ENCODE measurements around the gene TENT4A. TPM values are rescaled to one million over a fixed set of nuclear protein-coding genes. Genes with fewer than 3 reads are reported as not detected.

Gene TENT4A
- total RNA-seq, 4 donors from 2014 or later: 17.0 to 21.9 (median 20.1) TPM

GRCh38 chr5:6760686-6761085, 47.5 kb downstream of the TENT4A start:
- TF ChIP-seq CTCF (IDR thresholded peaks at IDR 0.05) (no peak), POLR2AphosphoS5 (IDR thresholded peaks at IDR 0.05) (no peak), POLR2A (IDR thresholded peaks at IDR 0.05; ENCODE audit: low read depth) (no peak), EP300 (IDR thresholded peaks at IDR 0.05) (no peak)
- WGBS: 62% methylated on average over 9 of the region's 9 CpGs
- peaks cover 13 to 38% (median 32%) of the 10 kb centered on the region in 4 donors for H3K36me3 ChIP-seq
- intact Hi-C loops (cut with DNase I): no loop called here
- no peak overlapping the region for H3K4me3 ChIP-seq
- H3K27ac ChIP-seq (replicated peaks in 1 of 4): no peak overlapping the region
- no peak for DNase-seq (ENCODE audit: extremely low spot score)
- no peaks in the 10 kb centered on the region for H3K9me3 ChIP-seq
- peaks cover 3 to 4% (median 3%) of the 10 kb centered on the region in 4 donors for H3K4me1 ChIP-seq
- H3K27me3 ChIP-seq: no peaks in the 10 kb centered on the region

GRCh38 chr5:6761333-6761732, 48.1 kb downstream of the TENT4A start:
- intact Hi-C loops (cut with DNase I): no loop called here
- H3K27ac ChIP-seq (replicated peaks in 1 of 4): no peak overlapping the region
- DNase-seq (ENCODE audit: extremely low spot score): no peak
- no peaks in the 10 kb centered on the region for H3K9me3 ChIP-seq
- H3K4me1 ChIP-seq: peaks cover 9 to 10% (median 9%) of the 10 kb centered on the region in 4 donors
- no peak overlapping the region for H3K4me3 ChIP-seq
- TF ChIP-seq POLR2AphosphoS5 (IDR thresholded peaks at IDR 0.05) (no peak), CTCF (IDR thresholded peaks at IDR 0.05) (no peak), EP300 (IDR thresholded peaks at IDR 0.05) (no peak), POLR2A (IDR thresholded peaks at IDR 0.05; ENCODE audit: low read depth) (no peak)
- no peaks in the 10 kb centered on the region for H3K27me3 ChIP-seq
- peaks cover 7 to 31% (median 25%) of the 10 kb centered on the region in 4 donors for H3K36me3 ChIP-seq

GRCh38 chr5:6762116-6762515, 48.9 kb downstream of the TENT4A start:
- no peaks in the 10 kb centered on the region for H3K27me3 ChIP-seq
- H3K9me3 ChIP-seq: no peaks in the 10 kb centered on the region
- WGBS: 96% methylated on average over 8 of the region's 8 CpGs
- H3K36me3 ChIP-seq: peaks cover 0 to 23% (median 17%) of the 10 kb centered on the region in 4 donors
- H3K4me1 ChIP-seq: peaks cover 17% of the 10 kb centered on the region in 4 donors
- no peak for TF ChIP-seq POLR2AphosphoS5 (IDR thresholded peaks at IDR 0.05)
- no peak for TF ChIP-seq CTCF (IDR thresholded peaks at IDR 0.05)
- TF ChIP-seq POLR2A (IDR thresholded peaks at IDR 0.05; ENCODE audit: low read depth): no peak
- TF ChIP-seq EP300 (IDR thresholded peaks at IDR 0.05): no peak
- DNase-seq (ENCODE audit: extremely low spot score): no peak
- H3K4me3 ChIP-seq: no peak overlapping the region
- intact Hi-C loops (cut with DNase I): no loop called here
- no peak overlapping the region for H3K27ac ChIP-seq (replicated peaks in 1 of 4)

- H3K4me3 ChIP-seq: no peak overlapping the region
- intact Hi-C loops (cut with DNase I): no loop called here
- H3K36me3 ChIP-seq: peaks cover 0 to 18% (median 15%) of the 10 kb centered on the region in 4 donors
- peaks cover 17 to 21% (median 19%) of the 10 kb centered on the region in 4 donors for H3K4me1 ChIP-seq
- no peaks in the 10 kb centered on the region for H3K9me3 ChIP-seq
- DNase-seq (ENCODE audit: extremely low spot score): no peak
- no peak overlapping the region for H3K27ac ChIP-seq (replicated peaks in 1 of 4)
- TF ChIP-seq POLR2A (IDR thresholded peaks at IDR 0.05; ENCODE audit: low read depth): no peak
- no peak for TF ChIP-seq EP300 (IDR thresholded peaks at IDR 0.05)
- TF ChIP-seq POLR2AphosphoS5 (IDR thresholded peaks at IDR 0.05): no peak
- TF ChIP-seq CTCF (IDR thresholded peaks at IDR 0.05): no peak
- no peaks in the 10 kb centered on the region for H3K27me3 ChIP-seq
- WGBS: 92% methylated on average over 8 of the region's 8 CpGs
Measured at GRCh38 chr5:6762697-6763096, 49.5 kb downstream of the TENT4A start.

GRCh38 chr5:6763191-6763590, 50.0 kb downstream of the TENT4A start:
- 91% methylated on average over 12 of the region's 12 CpGs for WGBS

More at GRCh38 chr5:6763191-6763590, 50.0 kb downstream of the TENT4A start:
- intact Hi-C loops (cut with DNase I): no loop called here
- no peak for TF ChIP-seq POLR2A (IDR thresholded peaks at IDR 0.05; ENCODE audit: low read depth)
- no peak for TF ChIP-seq EP300 (IDR thresholded peaks at IDR 0.05)
- no peak for TF ChIP-seq POLR2AphosphoS5 (IDR thresholded peaks at IDR 0.05)
- no peak for TF ChIP-seq CTCF (IDR thresholded peaks at IDR 0.05)
- no peak for DNase-seq (ENCODE audit: extremely low spot score)
- Histone ChIP-seq H3K9me3 (no peaks in the 10 kb centered on the region), H3K4me1 (peaks cover 17 to 21% (median 19%) of the 10 kb centered on the region in 4 donors), H3K27ac (replicated peaks in 1 of 4) (no peak overlapping the region), H3K27me3 (no peaks in the 10 kb centered on the region), H3K4me3 (no peak overlapping the region), H3K36me3 (peaks cover 0 to 13% (median 10%) of the 10 kb centered on the region in 4 donors)
